Uterus (tissue), 4 donors: ENCODE results near the gene ITPKC. TPM values are rescaled to one million over a fixed set of nuclear protein-coding genes. Genes with fewer than 3 reads are reported as not detected.

Experiments
- DNase-seq, 2 donors: peaks; one replicate each; pipeline ENCODE4 v3.0.0-alpha.2; 2019 to 2020
- H3K27ac ChIP-seq, 2 donors: fragments of 200-600 bp; sonication (generic); 1 replicate in 1 of 2; 2 replicates in 1 of 2; pipeline ENCODE4 v1.5.1; 2016 to 2018
- H3K27me3 ChIP-seq, 2 donors: fragments of 200-600 bp; sonication (generic); one replicate each; pipeline ENCODE4 v1.5.1; 2018 to 2019; ENCODE audit warnings: control low read depth in 1 of 2
- H3K36me3 ChIP-seq, 2 donors: fragments of 200-600 bp; sonication (generic); one replicate each; pipeline ENCODE4 v1.5.1; 2019; ENCODE audit warnings: control low read depth in 1 of 2
- H3K4me1 ChIP-seq, 2 donors: fragments of 200-600 bp; sonication (generic); one replicate each; pipeline ENCODE4 v1.5.1; 2018 to 2019; ENCODE audit warnings: control low read depth in 1 of 2
- H3K4me3 ChIP-seq, 2 donors: fragments of 200-600 bp; sonication (generic); 1 replicate in 1 of 2; 2 replicates in 1 of 2; pipeline ENCODE4 v1.5.1; 2018 to 2019; ENCODE audit warnings: mild to moderate bottlenecking in 1 of 2
- H3K9me3 ChIP-seq, 2 donors: fragments of 200-600 bp; sonication (generic); one replicate each; pipeline ENCODE4 v1.5.1; 2019; ENCODE audit warnings: control low read depth in 1 of 2
- POLR2A ChIP-seq, 2 donors: fragments of 450-650 bp; IDR thresholded peaks; one replicate each; pipeline ENCODE4 v1.6.1; 2016; ENCODE audit warnings: antibody characterized with exemption in 2 of 2, mild to moderate bottlenecking in 1 of 2, moderate library complexity in 1 of 2
- intact Hi-C: fragments of 100-400 bp; cut with DNase I; formaldehyde crosslinking; loops from one replicate; pipeline ENCODE4 v1.15.1; 2023; ENCODE audit warnings: low total_unique reads
- total RNA-seq, 4 donors: library from RNA; depleted of rRNA in 3 of 4; stranded (reverse); fragments of >200 nt in 3 of 4; gene quantifications; one replicate each; pipeline versions ENCODE4 v1.1.0 to v1.2.4, GENCODE V29; 2014 to 2023
- TF ChIP-seq, protein P1 (sequence below), 4 experiments: fragments of 200-600 bp in 2 of 4; fragments of 450-650 bp in 2 of 4; sonication (generic) in 2 of 4; IDR thresholded peaks; one replicate each; pipeline ENCODE4 v1.5.1; 2016 to 2019; ENCODE audit warnings: antibody characterized with exemption in 4 of 4, mild to moderate bottlenecking in 2 of 4, moderate library complexity in 1 of 4
- donor health status: DM: yes; HTN: yes; CAD: no.

Gene ITPKC
- total RNA-seq, 4 donors from 2014 or later: 14.4 to 41.5 (median 22.8) TPM

DNA sequence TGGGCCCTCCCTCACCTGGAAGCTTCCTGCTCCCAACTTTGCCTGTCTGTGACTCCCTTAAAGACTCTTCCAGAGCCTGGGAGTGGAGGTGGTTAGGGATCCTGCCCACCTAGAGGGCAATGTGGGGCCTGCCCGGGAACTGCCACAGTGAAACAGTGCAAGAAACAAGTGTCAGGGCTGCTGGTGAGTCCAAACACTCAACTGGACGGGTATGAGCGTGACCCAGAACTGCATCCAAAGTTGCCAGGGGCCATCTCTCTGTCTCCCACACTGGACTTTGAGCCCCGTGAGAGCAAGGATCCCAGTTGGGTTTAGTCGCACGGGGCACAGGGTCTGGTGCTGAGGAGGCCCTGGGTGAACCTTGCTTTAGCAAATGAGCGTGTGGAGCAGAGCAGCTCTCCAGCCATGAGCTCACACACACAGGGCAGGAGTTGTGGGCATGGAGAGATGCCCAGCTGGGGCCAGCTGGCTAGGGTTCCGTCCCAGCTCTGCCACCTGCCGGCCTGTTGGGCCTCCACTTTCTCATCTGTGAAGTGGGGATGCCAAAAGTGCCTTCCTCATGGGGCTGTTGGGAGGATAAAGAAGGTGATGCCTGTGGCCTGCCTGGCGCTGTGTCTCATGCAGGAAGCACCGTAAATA, 23.6 kb upstream of the ITPKC start:
- DNase-seq: no peak
- no peaks in the 10 kb centered on the region for H3K9me3 ChIP-seq
- TF ChIP-seq, protein P1, sequence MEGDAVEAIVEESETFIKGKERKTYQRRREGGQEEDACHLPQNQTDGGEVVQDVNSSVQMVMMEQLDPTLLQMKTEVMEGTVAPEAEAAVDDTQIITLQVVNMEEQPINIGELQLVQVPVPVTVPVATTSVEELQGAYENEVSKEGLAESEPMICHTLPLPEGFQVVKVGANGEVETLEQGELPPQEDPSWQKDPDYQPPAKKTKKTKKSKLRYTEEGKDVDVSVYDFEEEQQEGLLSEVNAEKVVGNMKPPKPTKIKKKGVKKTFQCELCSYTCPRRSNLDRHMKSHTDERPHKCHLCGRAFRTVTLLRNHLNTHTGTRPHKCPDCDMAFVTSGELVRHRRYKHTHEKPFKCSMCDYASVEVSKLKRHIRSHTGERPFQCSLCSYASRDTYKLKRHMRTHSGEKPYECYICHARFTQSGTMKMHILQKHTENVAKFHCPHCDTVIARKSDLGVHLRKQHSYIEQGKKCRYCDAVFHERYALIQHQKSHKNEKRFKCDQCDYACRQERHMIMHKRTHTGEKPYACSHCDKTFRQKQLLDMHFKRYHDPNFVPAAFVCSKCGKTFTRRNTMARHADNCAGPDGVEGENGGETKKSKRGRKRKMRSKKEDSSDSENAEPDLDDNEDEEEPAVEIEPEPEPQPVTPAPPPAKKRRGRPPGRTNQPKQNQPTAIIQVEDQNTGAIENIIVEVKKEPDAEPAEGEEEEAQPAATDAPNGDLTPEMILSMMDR (IDR thresholded peaks at IDR 0.05): no peak
- no peak for TF ChIP-seq POLR2A (IDR thresholded peaks at IDR 0.05)
- H3K4me3 ChIP-seq: no peak overlapping the region
- no peak overlapping the region for H3K27ac ChIP-seq
- H3K36me3 ChIP-seq: no peaks in the 10 kb centered on the region
- H3K4me1 ChIP-seq: peaks cover 0 to 8% of the 10 kb centered on the region in 2 donors
- no peaks in the 10 kb centered on the region for H3K27me3 ChIP-seq
- intact Hi-C loops: no loop called here

DNA sequence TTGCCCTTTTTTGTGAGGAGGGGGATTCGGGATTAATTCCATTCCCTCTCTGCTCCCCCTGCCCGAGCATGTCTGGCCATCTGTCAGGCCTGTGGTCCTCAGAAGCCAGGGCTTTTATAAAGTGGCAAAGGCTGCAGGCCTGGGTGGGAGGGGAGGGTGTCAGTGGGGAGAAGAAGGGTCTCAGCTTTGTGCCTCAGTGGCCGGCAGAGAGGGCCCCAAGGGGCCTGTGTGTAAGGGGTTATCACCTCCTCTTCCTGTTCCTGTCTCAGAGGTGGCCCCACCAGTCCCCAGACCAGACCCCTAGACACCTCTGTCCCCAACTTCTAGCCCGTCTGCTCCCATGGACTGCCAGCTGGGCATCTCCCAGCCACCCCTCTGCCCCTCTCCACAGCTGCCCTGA, 23.0 kb upstream of the ITPKC start:
- peaks cover 0 to 8% of the 10 kb centered on the region in 2 donors for H3K4me1 ChIP-seq
- DNase-seq: no peak
- no peaks in the 10 kb centered on the region for H3K36me3 ChIP-seq
- TF ChIP-seq, protein P1 (IDR thresholded peaks at IDR 0.05): no peak
- TF ChIP-seq POLR2A (IDR thresholded peaks at IDR 0.05): no peak
- intact Hi-C loops: no loop called here
- no peaks in the 10 kb centered on the region for H3K27me3 ChIP-seq
- no peak overlapping the region for H3K4me3 ChIP-seq
- H3K9me3 ChIP-seq: no peaks in the 10 kb centered on the region
- no peak overlapping the region for H3K27ac ChIP-seq

DNA sequence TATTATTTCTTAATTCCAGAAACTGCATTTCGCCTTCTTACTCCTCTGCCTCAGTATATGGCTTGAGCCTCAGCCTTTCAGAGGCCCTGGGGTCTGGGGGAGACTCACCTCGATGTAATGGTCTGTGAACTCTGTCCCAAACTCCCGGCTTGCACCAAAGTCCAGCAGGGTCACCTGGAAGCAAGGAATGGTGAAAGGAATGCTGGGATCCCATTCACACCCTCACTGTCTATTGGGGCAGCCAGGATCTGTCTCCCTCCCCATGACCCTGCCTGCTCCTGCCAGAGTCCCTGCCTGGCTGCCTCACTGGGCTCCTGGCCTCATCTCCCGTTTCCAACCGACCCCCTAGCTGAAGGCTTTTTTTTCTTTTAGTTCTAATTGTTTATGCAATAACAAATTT, 21.0 kb upstream of the ITPKC start:
- no peak overlapping the region for H3K4me3 ChIP-seq
- no peak for DNase-seq
- H3K27ac ChIP-seq: no peak overlapping the region
- H3K36me3 ChIP-seq: no peaks in the 10 kb centered on the region
- H3K27me3 ChIP-seq: no peaks in the 10 kb centered on the region
- intact Hi-C loops: no loop called here
- H3K9me3 ChIP-seq: no peaks in the 10 kb centered on the region
- no peak for TF ChIP-seq POLR2A (IDR thresholded peaks at IDR 0.05)
- TF ChIP-seq, protein P1 (IDR thresholded peaks at IDR 0.05): no peak
- H3K4me1 ChIP-seq: peaks cover 0 to 8% of the 10 kb centered on the region in 2 donors

DNA sequence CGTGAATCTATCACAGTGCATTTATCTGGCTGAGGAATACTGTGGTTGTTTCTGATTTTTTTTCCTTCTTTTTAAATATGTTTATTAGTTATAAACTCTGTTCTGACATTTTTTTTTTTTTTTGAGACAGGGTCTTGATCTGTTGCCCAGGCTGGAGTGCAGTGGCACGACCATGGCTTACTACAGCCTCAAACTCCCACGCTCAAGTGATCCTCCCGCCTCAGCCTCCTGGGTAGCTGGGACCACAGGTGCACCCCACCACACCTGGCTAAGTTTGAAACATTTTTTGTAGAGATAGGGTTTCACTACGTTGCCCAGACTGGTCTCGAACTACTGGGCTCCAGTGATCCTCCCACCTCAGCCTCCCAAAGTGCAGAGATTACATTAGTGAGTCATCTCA, 19.9 kb upstream of the ITPKC start:
- no peaks in the 10 kb centered on the region for H3K36me3 ChIP-seq
- TF ChIP-seq, protein P1 (IDR thresholded peaks at IDR 0.05): no peak
- TF ChIP-seq POLR2A (IDR thresholded peaks at IDR 0.05): no peak

DNA sequence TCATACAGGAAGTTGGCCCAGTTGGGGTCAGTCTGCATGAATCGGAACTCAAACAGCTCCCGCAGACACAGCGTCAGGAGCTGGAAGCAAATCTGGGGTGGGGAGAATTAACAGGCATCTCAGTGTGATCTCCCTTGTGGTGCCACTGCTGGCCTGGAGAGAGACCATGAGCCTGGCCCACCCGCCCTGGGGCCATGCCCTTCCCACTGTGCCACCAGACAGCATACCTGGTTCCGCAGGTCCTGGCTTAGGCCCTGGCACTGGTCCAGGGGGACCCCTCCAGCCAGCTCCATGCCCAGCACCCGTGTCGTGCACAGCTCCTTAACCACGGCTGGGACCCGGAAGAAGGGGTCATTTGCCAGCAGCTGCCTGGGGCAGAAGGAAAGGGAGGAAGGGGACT, 16.8 kb upstream of the ITPKC start:
- Histone ChIP-seq H3K27me3 (no peaks in the 10 kb centered on the region), H3K27ac (no peak overlapping the region), H3K36me3 (no peaks in the 10 kb centered on the region), H3K4me1 (no peaks in the 10 kb centered on the region), H3K4me3 (no peak overlapping the region), H3K9me3 (no peaks in the 10 kb centered on the region)
- intact Hi-C loops: no loop called here
- TF ChIP-seq, protein P1 (IDR thresholded peaks at IDR 0.05): no peak
- TF ChIP-seq POLR2A (IDR thresholded peaks at IDR 0.05): no peak
- no peak for DNase-seq

More for the DNA sequence above, 19.9 kb upstream of the ITPKC start:
- DNase-seq: no peak
- intact Hi-C loops: no loop called here
- Histone ChIP-seq H3K4me1 (peaks cover 0 to 1% of the 10 kb centered on the region in 2 donors), H3K9me3 (no peaks in the 10 kb centered on the region), H3K27ac (no peak overlapping the region), H3K27me3 (no peaks in the 10 kb centered on the region), H3K4me3 (no peak overlapping the region)
